Measurements from ENCODE around the gene EGLN1.
A peak's percentile ranks its signal among the peaks of the same experiment; 100 is the strongest.

EGLN1 gene

GRCh38 chr1:231421546-231421970 is 529 bp downstream of the EGLN1 start:
- DNase-seq (ENCODE audit: low read depth): no peak

DNA sequence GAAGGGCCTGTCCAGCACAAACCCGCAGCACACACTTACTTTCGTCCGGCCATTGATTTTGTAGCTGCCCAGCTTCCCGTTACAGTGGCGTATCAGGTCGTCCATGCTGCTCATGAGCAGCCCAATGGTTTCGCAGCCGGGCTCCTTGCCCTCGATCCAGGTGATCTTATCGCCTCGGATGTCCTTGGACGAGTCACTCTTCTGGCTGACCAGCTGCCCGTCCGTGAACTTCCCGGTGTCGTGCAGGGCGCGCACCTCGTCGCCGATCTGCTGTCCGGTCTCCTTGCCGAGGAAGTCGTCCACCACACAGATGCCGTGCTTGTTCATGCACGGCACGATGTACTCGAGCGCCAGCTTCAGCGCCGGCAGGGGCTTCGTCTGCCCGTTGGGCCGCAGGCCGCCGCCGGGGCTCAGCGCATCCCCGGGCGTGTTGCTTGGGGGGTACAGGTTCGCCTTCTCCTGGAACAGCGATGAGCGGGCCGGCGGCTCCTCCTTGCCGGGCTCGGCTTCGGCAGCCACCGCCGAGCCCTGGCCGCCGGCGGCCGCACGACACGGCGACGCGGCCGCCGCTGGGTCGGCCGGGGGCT is 1.0 kb downstream of the EGLN1 start:
- peak; percentile 10 for DNase-seq (ENCODE audit: low read depth)

DNA sequence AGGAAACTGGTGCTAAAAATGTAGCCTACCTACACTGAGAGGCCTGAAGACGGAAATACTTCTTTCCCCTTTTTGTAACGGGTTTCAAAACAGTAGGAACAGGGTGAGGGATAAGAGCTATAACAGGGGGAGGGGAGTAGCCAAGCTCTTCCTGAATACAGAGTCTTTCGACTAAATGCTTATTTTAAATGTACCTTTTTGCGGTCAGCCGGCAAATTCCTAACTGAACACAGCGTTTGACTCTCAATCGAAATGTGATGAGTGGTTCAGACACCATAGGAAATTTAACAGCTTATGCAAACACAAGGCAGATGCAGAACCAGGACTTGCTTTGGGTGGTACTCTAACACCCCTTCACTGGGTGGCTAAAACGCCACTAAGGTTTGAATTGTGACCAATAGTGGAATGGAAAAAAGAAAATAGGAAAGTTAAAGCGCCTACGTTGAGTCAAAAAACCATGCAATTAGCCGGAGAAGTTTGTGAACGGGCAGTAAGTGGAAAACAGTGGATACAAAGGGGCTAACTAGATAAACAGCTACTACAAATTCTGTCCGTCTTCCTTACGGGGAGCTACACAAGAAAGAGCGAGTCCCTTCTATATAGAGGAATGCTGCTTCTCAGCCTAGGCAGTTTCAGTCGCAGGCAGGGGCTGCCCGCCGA is 1.7 kb downstream of the EGLN1 start:
- no peak for DNase-seq (ENCODE audit: low read depth)

GRCh38 chr1:231419738-231420298 is 2.3 kb downstream of the EGLN1 start:
- no peak for DNase-seq (ENCODE audit: low read depth)

DNA sequence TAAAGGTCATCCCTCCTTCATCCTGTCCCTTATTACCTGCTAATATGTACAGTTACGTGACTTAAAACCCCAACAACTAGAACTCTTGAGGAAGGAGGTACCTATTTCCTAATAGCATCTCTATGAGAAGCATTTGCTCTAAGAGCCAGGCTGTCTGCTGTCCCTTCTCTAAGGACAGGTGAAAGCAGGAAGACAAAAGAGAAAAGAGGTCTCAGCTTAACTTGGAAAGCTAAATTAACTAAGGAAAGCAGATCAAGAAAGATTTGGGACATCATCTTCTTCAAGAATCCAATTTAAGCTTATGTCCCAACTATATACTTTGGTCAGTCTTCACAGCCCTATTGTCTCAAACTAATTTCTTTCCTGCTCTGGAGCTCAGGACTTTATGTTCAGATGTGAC is 2.9 kb downstream of the EGLN1 start:
- DNase-seq (ENCODE audit: low read depth): no peak

GRCh38 chr1:231418741-231419107 is 3.4 kb downstream of the EGLN1 start:
- no peak for DNase-seq (ENCODE audit: low read depth)

GRCh38 chr1:231418101-231418740 is 3.9 kb downstream of the EGLN1 start:
- DNase-seq (ENCODE audit: low read depth): no peak

- DNase-seq (ENCODE audit: low read depth): no peak
Observed at GRCh38 chr1:231417513-231417912, 4.6 kb downstream of the EGLN1 start.

DNA sequence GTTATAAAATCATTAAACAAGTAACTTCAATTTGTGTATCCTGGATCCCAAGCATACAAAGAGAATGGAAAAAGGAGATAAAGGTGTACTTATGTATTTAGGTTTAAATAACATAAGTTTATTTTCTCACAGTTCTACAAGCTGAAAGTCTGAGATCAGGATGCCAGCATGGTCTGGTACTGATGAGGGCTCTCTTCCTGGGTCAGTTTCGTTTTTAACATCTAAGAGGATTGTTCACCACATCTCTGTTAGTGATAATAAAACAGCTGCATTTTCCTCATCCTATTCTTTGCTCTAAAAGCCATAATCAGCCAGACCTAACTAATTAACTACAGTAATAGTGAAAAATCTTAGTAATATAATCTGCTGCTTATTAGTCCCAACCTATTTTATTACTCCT is 5.2 kb downstream of the EGLN1 start:
- no peak for DNase-seq (ENCODE audit: low read depth)

DNA sequence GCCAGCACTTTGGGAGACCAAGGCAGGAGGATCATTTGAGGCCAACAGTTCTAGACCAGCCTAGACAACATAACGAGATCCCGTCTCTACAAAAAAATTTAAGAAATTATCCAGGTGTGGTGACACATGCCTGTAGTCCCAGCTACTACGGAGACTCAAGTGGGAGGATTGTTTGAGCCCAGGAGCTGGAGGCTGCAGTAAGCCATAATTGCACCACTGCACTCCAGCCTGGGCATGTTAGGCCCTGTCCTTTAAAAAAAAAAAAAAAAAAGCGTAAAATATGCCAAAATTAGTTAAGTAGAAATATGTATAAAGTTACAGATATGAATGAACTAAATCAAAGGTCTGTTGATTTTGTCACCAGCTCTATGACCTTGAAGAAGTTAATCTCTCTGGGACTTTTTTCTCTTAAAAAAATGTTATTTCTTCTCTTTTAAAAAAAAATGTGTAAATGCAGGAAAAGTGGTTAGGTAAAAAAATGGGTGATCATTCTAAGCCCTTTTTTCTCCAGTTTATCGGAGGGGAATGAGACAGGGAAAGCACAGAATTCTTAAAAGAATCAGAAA is 7.0 kb downstream of the EGLN1 start:
- DNase-seq (ENCODE audit: low read depth): no peak

DNA sequence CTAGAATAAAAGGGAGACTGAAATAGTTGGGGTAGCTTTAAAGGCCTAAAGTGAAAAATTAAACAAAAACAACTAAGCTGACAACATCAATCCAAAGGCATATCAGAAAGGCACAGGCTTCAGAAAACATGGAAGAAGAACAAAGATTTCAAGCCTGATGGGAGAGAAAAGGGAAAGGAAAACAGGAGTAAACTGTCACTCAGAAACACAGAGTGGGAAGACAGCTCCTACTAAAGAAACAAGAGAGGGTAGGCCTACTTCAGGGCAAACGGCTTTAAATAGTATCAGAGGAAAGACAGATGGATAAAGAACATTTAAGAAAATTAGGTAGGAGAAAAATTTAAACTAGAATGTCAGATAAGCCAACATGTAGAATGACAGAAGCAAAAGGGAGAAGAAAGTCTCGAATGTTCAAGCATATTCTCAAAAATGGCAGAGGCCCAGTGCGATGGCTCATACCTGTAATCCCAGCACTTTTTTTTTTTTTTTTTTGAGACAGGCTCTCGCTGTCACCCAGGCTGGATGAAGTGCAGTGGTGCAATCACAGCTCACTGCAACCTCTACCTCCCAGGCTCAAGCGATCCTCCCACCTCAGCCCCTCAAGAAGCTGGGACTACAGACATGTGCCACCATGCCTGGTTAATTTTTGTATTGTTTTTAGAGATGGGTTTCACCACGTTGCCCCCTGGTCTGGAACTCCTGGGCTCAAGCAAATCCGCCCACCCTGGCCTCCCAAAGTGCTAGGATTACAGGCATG is 7.6 kb downstream of the EGLN1 start:
- no peak for DNase-seq (ENCODE audit: low read depth)

- no peak for DNase-seq (ENCODE audit: low read depth)
Observed at GRCh38 chr1:231413749-231414082, 8.4 kb downstream of the EGLN1 start.

DNA sequence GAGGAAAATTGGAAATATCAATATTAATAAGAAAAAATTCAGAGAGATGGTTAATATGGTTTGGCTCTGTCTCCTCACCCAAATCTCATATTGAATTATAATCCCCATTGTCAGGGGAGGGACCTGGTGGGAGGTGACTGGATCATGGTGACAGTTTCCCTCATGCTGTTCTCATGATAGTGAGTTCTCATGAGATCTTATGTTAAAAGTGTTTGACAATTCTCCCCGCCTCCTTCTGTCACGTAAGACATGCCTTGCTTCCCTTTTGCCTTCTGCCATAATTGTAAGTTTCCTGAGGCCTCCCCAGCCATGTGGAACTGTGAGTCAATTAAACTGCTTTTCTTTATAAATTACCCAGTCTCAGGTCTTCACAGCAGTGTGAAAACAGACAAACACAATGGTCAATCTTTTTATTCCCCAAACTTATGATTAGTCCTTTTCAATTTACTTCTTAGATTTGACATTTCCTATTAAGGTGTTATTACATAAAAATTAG is 11.0 kb downstream of the EGLN1 start:
- no peak for DNase-seq (ENCODE audit: low read depth)

DNA sequence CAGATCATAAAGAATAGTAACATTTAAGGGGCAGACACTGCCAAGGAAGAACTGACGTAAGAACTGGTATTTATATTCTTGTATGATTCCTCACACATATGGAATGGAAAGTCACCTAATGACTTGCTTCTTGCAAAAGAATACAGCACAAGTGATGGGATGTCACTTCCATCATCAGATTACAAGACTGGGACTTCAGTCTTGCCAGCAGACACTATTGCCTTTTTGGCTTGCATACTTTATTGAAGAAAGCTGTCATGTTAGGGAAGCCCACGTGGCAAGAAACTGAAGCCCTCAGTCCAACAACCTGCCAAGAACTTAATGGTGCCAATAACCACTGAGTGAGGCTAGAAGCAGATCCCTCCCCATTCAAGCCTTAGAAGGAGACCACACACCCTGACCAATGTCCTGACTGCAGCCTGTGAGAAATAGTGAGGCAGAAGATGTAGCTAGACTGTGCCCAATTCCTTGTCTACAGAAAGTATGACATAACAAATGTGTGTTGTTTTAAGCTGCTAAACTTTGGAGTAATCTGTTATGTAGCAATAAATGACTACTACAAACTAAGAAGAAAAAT is 12.0 kb downstream of the EGLN1 start:
- DNase-seq (ENCODE audit: low read depth): no peak

DNA sequence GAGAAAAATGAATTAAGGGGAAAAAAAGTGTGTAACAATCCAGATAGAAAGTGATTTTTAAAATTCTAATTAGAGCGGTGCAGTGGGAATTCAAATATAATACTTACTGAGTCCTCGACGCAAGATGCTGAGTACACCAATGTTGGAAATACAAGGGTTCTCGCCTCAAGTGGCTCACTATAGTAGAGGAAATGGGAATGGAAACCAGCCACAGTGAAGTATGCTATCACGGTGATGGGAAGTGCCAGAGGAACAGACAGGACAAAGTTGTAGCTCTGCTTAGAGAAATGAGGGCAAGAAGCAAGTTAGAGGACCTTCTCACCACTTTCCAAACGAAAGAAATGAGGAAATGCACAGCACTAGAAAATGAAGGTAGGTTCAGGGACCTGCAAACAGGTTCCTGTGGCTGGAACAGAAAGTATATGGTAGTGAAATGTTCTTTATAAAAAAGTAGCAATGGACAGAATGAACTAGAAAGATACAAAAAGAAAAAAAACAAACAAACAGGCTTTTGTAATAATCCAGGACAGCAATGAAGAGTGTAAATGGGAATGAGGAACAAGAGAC is 13.5 kb downstream of the EGLN1 start:
- DNase-seq (ENCODE audit: low read depth): no peak

DNA sequence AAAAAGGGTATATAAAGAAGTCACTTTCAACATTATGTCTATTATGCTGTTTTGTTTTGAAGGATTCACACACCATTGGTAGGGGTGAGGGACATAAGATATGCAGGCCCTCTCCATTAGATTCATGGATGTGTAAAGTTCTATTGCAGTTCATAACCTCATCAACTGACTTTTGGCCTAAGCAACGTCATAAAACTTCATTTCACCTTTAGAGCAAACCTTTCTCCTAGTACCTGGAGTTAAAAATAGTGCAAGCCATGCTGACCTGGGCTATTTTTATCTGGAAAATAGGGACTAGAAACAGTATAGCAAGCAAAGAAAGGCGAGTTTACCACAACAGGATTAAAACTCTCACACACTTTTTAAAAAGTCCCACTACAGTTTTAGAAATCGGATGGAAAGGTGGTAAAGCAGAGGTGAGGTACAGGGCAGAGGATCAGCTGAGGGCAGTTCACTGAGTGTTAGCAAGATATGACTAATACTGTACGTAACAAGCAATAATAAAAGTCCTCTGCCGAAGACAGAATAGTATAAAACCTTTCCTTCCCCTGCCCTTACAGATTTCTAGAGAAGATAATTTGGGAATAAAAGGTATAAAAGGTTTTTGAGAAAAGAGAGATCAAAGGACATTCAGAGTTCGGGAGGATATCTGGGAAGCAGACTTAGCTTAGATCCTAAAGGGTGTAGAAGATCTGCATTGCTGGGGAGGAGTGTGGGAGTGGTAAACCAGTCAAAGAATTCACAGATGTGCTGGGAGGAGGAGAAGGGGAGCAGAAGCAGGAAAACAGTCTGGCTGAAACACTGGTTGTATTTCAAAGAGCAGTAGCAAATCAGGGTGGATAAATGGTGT is 14.3 kb downstream of the EGLN1 start:
- DNase-seq (ENCODE audit: low read depth): no peak

DNA sequence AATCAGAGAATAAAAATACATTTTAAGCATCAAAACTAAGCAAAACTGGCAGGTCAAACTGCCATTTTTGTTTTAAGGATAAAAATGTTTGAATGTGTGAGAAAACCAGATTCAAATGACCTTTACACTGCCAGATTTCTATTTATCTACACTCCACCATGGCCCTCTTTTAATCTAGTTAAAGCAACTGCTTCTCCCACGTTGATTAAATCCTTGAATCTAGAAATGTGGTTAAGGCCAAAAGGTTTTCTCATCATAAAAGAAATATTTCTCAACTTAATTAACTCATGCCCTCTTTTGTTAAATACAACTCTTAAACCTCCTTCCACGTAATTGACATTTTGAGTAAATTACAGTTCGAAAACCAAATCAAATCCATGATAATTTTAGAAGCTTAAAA is 15.0 kb downstream of the EGLN1 start:
- DNase-seq (ENCODE audit: low read depth): no peak

- DNase-seq (ENCODE audit: low read depth): no peak
Observed at GRCh38 chr1:231404318-231404717, 17.8 kb downstream of the EGLN1 start.

- no peak for DNase-seq (ENCODE audit: low read depth)
Observed at GRCh38 chr1:231401478-231401877, 20.6 kb downstream of the EGLN1 start.

DNA sequence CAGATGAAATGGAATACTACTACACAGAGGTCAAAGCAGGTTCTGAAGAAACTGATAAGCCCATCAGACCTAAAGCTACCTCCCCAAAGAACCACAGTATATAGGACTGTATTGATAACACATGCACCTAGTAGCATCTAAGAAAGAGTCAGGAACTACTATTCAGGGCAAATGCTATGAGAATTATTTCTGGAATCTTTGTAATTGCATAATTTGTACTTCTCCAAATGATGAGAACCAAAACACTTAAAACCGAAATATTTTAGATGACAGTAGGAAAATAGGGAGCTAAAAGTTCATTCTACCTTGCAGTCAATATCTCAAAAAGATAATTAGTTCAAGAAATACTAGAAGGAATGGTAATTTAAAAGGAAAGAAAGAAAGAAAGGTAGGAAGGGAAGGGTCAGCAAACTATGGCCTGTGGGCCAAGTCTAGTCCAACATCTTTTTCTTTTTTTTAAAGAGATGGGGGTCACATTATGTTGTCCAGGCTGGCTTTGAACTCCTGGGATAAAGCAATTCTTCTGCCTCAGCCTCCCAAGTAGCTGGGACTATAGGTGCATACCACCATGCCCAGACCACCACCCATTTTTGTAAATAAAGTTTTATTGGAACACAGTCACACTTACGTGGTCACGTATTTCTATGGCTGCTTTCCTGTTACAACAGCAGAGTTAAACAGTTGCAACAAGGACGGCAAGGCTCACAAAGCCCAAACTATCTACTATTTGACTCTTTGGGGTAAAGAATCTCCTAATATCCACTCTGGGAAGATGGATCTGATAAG is 24.0 kb downstream of the EGLN1 start:
- no peak for DNase-seq (ENCODE audit: low read depth)

Measured in activated gamma-delta T cell treated with anti-CD3 and anti-CD28 coated beads, Interleukin-2, amount 50 U/mL, for 16 hours (primary cell).